Heart left ventricle (tissue), 13 donors: Measurements from ENCODE around the gene NARS2.

Experiments used
- POLR2A ChIP-seq, 2 donors: fragments of 450-650 bp; IDR thresholded peaks; one replicate each; pipeline ENCODE4 v1.6.1; 2017; ENCODE audit warnings: antibody characterized with exemption in 2 of 2, mild to moderate bottlenecking in 2 of 2, moderate library complexity in 2 of 2
- TF ChIP-seq, protein P1 (sequence below), 12 donors: fragments of 200-600 bp; sonication (generic) in 4 of 12; IDR thresholded peaks; one replicate each; pipeline versions ENCODE4 v1.5.0 to v1.8.0; 2018 to 2022; ENCODE audit warnings: antibody characterized with exemption in 12 of 12, mild to moderate bottlenecking in 5 of 12
- donor health status: ischemic (EF 13 %, LVEDD 7.1; RV severe dilation, severe dysfunction).
- donor health status: DM: no; HTN: yes; CAD: no.
- donor health status: DM: no; HTN: no; CAD: no.
- donor health status: ischemic (EF 25% LVEDD 6.9; RV normal size, moderate dysfunction).
- donor health status: ischemic (EF 25% LVEDD 5.7; RV mildly dilated, moderate dysfunction).
- donor health status: ischemic (EF 35%, LVEDD 5.7; RV mildly dilated, moderate dysfunction).
- donor health status: nonischemic (EF 11% LVEDD 7.7; RV severe dilation, severe dysfunction).
- donor health status: DM: yes; HTN: yes; CAD: no.
- donor health status: PGD.
- donor health status: ischemic (EF 29% LVEDD 5.4; RV normal size, mild dysfunction).
- donor health status: nonischemic (EF 23%, LVEDD 6.1; RV moderate dilation, normal function).

DNA sequence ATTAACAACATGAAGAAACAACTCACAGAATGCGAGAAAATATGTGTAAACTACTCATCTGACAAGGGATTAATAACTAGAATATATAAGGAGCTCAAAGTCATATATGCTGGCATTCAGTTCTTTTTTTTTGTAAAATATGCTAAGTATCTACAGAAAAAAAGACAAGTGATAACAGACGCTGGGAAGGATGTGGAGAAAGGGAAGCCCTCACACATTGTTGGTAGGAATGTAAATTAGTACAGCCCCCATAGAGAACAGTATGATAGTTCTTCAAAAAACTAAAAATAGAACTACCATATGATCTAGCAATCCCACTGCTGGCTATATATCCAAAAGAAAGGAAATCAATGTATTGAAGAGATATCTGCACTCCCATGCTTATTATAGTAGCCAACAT is 170.9 kb downstream of the NARS2 start:
- TF ChIP-seq, protein P1, sequence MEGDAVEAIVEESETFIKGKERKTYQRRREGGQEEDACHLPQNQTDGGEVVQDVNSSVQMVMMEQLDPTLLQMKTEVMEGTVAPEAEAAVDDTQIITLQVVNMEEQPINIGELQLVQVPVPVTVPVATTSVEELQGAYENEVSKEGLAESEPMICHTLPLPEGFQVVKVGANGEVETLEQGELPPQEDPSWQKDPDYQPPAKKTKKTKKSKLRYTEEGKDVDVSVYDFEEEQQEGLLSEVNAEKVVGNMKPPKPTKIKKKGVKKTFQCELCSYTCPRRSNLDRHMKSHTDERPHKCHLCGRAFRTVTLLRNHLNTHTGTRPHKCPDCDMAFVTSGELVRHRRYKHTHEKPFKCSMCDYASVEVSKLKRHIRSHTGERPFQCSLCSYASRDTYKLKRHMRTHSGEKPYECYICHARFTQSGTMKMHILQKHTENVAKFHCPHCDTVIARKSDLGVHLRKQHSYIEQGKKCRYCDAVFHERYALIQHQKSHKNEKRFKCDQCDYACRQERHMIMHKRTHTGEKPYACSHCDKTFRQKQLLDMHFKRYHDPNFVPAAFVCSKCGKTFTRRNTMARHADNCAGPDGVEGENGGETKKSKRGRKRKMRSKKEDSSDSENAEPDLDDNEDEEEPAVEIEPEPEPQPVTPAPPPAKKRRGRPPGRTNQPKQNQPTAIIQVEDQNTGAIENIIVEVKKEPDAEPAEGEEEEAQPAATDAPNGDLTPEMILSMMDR (IDR thresholded peaks at IDR 0.05), result no peak
- TF ChIP-seq POLR2A (IDR thresholded peaks at IDR 0.05), result no peak
